ENCODE measurements around the gene ITK. TPM values are rescaled to one million over a fixed set of nuclear protein-coding genes. Genes with fewer than 3 reads are reported as not detected.

ITK gene
- total RNA-seq, 1 donor, result not detected

DNA sequence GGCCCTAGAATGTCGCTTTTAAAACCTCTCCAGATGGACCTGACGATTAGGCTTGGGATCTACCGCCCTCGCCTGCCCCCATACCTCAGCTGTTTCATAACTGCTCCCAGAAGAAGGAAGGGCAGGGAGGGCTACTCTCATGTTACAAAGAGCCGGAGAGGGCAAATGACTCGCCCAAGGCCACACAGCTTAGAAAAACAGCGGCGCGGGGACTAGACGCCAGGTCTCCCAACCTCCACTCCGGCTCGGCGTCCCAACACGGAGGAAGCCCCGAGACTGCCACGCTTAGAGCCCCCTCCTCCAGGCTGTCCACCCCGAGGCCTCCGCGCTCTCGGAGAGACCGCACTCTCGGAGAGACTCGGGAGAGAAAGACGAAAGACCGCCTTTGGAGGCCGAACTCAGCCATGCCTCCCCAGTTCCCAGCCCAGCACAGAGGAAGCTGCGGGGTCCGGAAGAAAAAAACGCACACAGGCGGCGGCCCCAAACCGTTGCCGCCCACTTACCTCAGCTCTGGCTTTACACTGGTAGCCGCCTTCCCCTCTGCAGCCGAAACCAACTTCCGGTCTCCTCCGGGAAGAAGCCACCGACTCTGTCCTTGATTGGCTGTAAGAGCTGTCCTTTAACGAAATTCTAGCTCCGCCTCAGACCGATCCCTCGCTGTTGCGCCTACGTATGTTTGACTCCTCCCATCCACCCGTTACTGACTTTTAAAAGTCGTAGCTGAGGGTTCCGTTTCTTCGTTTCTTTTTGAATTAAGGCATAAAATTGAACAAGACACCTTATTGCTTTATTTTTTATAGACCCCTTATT, 38.1 kb upstream of the ITK start, which contains the start of gene MED7:
Gene MED7 (minus strand): TSS at position 549 of the 810 bp plus-strand sequence. CDS start 3,434 bp downstream, outside the sequence.
- H3K79me2 ChIP-seq (ENCODE audit: insufficient read depth, low read length), result peaks cover 39% of the 10 kb centered on the region
- H3K9me3 ChIP-seq (ENCODE audit: low read depth, low read length), result no peaks in the 10 kb centered on the region
- H4K20me1 ChIP-seq (ENCODE audit: insufficient read depth, low read length), result peaks cover 2% of the 10 kb centered on the region

DNA sequence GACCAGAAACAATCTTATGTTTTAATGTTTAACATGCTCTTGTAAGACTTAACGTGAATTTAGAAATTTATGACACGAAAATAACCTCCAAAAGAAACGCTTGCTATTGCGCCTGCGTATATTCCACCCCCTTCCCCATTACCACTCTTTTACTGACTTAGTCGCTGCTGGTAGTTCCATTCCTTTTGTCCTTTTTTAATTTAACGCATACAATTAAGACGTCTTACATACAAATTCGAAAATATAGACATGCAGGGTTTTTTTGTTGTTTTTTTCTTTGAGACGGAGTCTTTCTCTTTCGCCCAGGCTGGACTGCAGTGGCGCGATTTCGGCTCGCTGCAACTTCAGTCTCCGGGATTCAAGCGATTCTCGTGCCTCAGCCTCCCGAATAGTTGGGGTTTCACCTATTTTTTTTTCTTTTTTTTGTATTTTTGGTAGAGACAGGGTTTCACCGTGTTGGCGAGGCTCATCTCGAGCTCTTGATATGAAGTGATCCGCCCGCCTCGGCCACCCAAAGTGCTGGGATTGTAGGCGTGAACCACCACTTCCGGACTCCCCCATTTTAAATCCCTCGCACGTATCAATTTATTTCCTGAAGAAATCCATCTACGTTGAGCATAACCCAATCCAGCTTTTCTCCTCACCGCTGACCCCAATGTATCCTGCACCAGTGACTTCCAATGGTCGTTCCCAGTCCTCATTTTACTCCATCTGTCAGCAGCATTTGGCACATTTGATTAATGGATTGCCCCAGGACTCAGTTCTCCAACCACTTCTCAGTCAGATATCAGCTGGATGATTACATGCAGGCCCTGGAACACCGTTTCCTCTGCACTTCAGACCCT, 37.3 kb upstream of the ITK start:
- DNase-seq (ENCODE audit: insufficient read length, low spot score, missing footprints), result peak; percentile 89
- Histone ChIP-seq H4K20me1 (ENCODE audit: insufficient read depth, low read length) (no peaks in the 10 kb centered on the region), H3K4me2 (ENCODE audit: insufficient read depth, low read length) (peak overlapping the region; percentile 78), H2AFZ (ENCODE audit: low read length) (peak overlapping the region; percentile 93), H3K4me3 (ENCODE audit: insufficient read depth, low read length) (peak overlapping the region; percentile 98), H3K27me3 (ENCODE audit: insufficient read depth, low read length) (no peaks in the 10 kb centered on the region), H3K9me3 (ENCODE audit: low read depth, low read length) (no peaks in the 10 kb centered on the region), H3K27ac (ENCODE audit: low read depth, low read length) (peak overlapping the region; percentile 94), H3K36me3 (ENCODE audit: insufficient read depth, low read length) (peaks cover 2% of the 10 kb centered on the region), H3K4me1 (ENCODE audit: insufficient read depth, low read length) (peaks cover 4% of the 10 kb centered on the region), H3K79me2 (ENCODE audit: insufficient read depth, low read length) (peaks cover 33% of the 10 kb centered on the region)
- TF ChIP-seq, protein P1, sequence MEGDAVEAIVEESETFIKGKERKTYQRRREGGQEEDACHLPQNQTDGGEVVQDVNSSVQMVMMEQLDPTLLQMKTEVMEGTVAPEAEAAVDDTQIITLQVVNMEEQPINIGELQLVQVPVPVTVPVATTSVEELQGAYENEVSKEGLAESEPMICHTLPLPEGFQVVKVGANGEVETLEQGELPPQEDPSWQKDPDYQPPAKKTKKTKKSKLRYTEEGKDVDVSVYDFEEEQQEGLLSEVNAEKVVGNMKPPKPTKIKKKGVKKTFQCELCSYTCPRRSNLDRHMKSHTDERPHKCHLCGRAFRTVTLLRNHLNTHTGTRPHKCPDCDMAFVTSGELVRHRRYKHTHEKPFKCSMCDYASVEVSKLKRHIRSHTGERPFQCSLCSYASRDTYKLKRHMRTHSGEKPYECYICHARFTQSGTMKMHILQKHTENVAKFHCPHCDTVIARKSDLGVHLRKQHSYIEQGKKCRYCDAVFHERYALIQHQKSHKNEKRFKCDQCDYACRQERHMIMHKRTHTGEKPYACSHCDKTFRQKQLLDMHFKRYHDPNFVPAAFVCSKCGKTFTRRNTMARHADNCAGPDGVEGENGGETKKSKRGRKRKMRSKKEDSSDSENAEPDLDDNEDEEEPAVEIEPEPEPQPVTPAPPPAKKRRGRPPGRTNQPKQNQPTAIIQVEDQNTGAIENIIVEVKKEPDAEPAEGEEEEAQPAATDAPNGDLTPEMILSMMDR (IDR thresholded peaks at IDR 0.05; ENCODE audit: extremely low read depth, low read depth, low read length), result no peak

More for the DNA sequence above, 38.1 kb upstream of the ITK start, which contains the start of gene MED7:
- DNase-seq (ENCODE audit: insufficient read length, low spot score, missing footprints), result peak; percentile 97
- Histone ChIP-seq H3K4me3 (ENCODE audit: insufficient read depth, low read length) (peak within 1 kb of the TSS; percentile 98), H3K27ac (ENCODE audit: low read depth, low read length) (peak within 1 kb of the TSS; percentile 94), H3K27me3 (ENCODE audit: insufficient read depth, low read length) (no peaks in the 10 kb centered on the region), H3K4me2 (ENCODE audit: insufficient read depth, low read length) (peak within 1 kb of the TSS; percentile 78), H3K4me1 (ENCODE audit: insufficient read depth, low read length) (peaks cover 7% of the 10 kb centered on the region), H2AFZ (ENCODE audit: low read length) (peak within 1 kb of the TSS; percentile 97), H3K36me3 (ENCODE audit: insufficient read depth, low read length) (peaks cover 10% of the 10 kb centered on the region)
- TF ChIP-seq, protein P1 (IDR thresholded peaks at IDR 0.05; ENCODE audit: extremely low read depth, low read depth, low read length), result no peak

DNA sequence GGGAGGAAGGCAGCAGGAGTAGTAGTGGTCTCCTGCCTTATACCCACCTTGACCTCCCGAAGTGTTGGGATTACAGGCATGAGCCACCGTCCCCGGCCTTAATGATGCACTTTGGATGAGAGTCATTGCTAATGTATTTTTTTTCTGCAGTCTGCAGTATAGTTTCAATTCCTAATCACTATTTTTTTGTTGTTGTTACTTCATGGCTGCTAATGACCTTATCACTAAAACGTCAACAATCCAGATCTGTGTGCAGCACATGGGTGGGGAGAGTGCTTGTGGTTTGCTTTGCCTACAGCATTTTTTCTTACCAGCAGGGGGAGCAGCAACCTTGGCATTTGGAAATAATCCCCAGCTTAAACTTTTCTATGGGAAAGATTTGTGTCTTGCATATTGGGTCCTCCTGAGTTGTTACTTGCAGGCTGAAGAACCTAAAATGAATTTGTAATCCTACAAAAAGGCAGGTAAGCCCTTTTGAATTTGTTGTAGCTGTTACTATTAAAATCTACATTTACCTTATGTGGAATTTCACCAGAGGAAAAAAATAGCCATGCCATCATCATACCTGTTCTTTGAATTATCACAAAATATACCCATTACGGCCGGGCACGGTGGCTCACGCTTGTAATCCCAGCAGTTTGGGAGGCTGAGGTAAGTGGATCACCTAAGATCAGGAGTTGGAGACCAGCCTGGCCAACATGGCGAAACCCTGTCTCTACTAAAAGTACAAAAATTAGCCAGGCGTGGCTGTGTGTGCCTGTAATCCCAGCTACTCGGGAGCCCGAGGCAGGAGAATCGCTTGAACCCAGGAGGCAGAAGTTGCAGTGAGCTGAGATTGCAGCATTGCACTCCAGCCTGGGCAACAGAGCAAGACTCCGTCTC, 31.7 kb upstream of the ITK start:
- Histone ChIP-seq H3K4me2 (ENCODE audit: insufficient read depth, low read length) (no peak overlapping the region), H3K27me3 (ENCODE audit: insufficient read depth, low read length) (no peaks in the 10 kb centered on the region)

More for the DNA sequence above, 31.7 kb upstream of the ITK start:
- TF ChIP-seq, protein P1 (IDR thresholded peaks at IDR 0.05; ENCODE audit: extremely low read depth, low read depth, low read length), result peak; percentile 94
- H3K27ac ChIP-seq (ENCODE audit: low read depth, low read length), result no peak overlapping the region
- no peak overlapping the region for H2AFZ ChIP-seq (ENCODE audit: low read length)
- H3K4me3 ChIP-seq (ENCODE audit: insufficient read depth, low read length), result no peak overlapping the region
- no peaks in the 10 kb centered on the region for H3K36me3 ChIP-seq (ENCODE audit: insufficient read depth, low read length)
- no peaks in the 10 kb centered on the region for H4K20me1 ChIP-seq (ENCODE audit: insufficient read depth, low read length)
- H3K4me1 ChIP-seq (ENCODE audit: insufficient read depth, low read length), result no peaks in the 10 kb centered on the region
- no peaks in the 10 kb centered on the region for H3K9me3 ChIP-seq (ENCODE audit: low read depth, low read length)
- no peaks in the 10 kb centered on the region for H3K79me2 ChIP-seq (ENCODE audit: insufficient read depth, low read length)
- DNase-seq (ENCODE audit: insufficient read length, low spot score, missing footprints), result peak; percentile 69

Data from osteoblast (primary cell).